ENCODE measurements around the gene PNLIPRP2.

DNA sequence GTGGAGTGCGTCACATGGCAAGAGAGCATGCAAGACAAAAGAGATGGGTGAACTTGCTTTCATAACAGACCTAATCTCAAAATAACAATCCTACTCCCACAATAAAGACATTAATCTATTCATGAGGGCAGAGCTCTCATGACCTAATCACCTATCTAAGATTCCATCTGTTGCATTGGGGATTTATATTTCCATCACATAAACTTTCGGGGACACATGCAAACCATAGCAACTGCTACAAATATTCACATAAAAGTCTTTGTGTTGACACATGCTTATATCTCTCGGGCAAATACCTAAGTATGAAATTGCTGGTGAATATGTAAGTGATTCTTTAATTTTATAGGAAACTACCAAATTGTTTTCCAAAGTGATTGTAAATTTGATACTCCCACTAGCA, 46.0 kb upstream of the PNLIPRP2 start:
- TF ChIP-seq, protein P1, sequence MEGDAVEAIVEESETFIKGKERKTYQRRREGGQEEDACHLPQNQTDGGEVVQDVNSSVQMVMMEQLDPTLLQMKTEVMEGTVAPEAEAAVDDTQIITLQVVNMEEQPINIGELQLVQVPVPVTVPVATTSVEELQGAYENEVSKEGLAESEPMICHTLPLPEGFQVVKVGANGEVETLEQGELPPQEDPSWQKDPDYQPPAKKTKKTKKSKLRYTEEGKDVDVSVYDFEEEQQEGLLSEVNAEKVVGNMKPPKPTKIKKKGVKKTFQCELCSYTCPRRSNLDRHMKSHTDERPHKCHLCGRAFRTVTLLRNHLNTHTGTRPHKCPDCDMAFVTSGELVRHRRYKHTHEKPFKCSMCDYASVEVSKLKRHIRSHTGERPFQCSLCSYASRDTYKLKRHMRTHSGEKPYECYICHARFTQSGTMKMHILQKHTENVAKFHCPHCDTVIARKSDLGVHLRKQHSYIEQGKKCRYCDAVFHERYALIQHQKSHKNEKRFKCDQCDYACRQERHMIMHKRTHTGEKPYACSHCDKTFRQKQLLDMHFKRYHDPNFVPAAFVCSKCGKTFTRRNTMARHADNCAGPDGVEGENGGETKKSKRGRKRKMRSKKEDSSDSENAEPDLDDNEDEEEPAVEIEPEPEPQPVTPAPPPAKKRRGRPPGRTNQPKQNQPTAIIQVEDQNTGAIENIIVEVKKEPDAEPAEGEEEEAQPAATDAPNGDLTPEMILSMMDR (IDR thresholded peaks at IDR 0.05; ENCODE audit: poor library complexity) = no peak
- TF ChIP-seq EZH2 (IDR thresholded peaks at IDR 0.05; ENCODE audit: borderline replicate concordance) = no peak
- TF ChIP-seq EZH2phosphoT487 (IDR thresholded peaks at IDR 0.05; ENCODE audit: low read depth, severe bottlenecking, unreplicated experiment) = no peak
